Adrenal gland (tissue), 12 donors: Measurements from ENCODE around the gene ANAPC16. TPM values are rescaled to one million over a fixed set of nuclear protein-coding genes. Genes with fewer than 3 reads are reported as not detected.
"Not testable (repeated sequence)": the region's sequence is repeated elsewhere in the genome, so short reads cannot be mapped to it uniquely, and the experiment has no call there.

ENCODE experiments used
- DNase-seq, 7 donors: peaks; one replicate each; pipeline ENCODE4 v3.0.0-alpha.2; 2019 to 2020
- H3K27ac ChIP-seq, 5 donors: fragments of 200-600 bp; sonication (generic) in 4 of 5; 1 replicate in 3 of 5; 2 replicates in 2 of 5; pipeline versions ENCODE4 v1.5.1 to v1.8.0; 2016 to 2020; ENCODE audit warnings: mild to moderate bottlenecking in 1 of 5
- H3K27me3 ChIP-seq: fragments of 200-600 bp; 2 replicates; pipeline ENCODE4 v1.8.0; 2021
- H3K36me3 ChIP-seq, 2 donors: fragments of 200-600 bp; replicated peaks in 1 of 2; 1 replicate in 1 of 2; 2 replicates in 1 of 2; pipeline versions ENCODE4 v1.5.1 to v1.8.0; 2018 to 2022
- H3K4me1 ChIP-seq, 2 donors: fragments of 200-600 bp; replicated peaks in 1 of 2; 1 replicate in 1 of 2; 2 replicates in 1 of 2; pipeline versions ENCODE4 v1.5.1 to v1.8.0; 2018 to 2021
- H3K4me3 ChIP-seq, 4 donors: fragments of 200-600 bp; sonication (generic) in 3 of 4; one replicate each; pipeline ENCODE4 v1.5.1; 2016 to 2018
- H3K9me3 ChIP-seq, 3 donors: fragments of 200-600 bp; sonication (generic) in 1 of 3; replicated peaks in 1 of 3; 1 replicate in 2 of 3; 2 replicates in 1 of 3; pipeline versions ENCODE4 v1.5.1 to v1.8.0; 2016 to 2021
- POLR2A ChIP-seq, 2 donors: fragments of 450-650 bp; IDR thresholded peaks; one replicate each; pipeline ENCODE4 v1.6.1; 2017; ENCODE audit warnings: antibody characterized with exemption in 2 of 2, mild to moderate bottlenecking in 2 of 2, moderate library complexity in 1 of 2
- WGBS, 4 donors: extraction: QIAGEN DNeasy Blood & Tissue Kit in 2 of 4; methylation state at CpG; one replicate each; pipeline versions ENCODE4 v1.1.5 to v1.1.7; 2013 to 2017; 5-methylcytosine and 5-hydroxymethylcytosine counted together
- intact Hi-C, 2 donors: fragments of 100-400 bp; cut with DNase I; formaldehyde crosslinking; loops; one replicate each; pipeline versions ENCODE4 v1.14.1 to v1.15.0; 2022 to 2023
- polyA plus RNA-seq, 3 donors: library from polyadenylated mRNA; stranded (reverse); fragments of 200-250 nt in 2 of 3; fragments of 350-450 nt in 1 of 3; fragmentation: Illumina TruSeq in 1 of 3; extraction: RNeasy Lipid Tissue Mini Kit (QIAGEN cat#74804) in 1 of 3; gene quantifications; one replicate each; pipeline ENCODE4 v1.2.3, GENCODE V29; 2013 to 2014
- total RNA-seq, 9 donors: library from RNA; depleted of rRNA in 4 of 9; stranded (reverse); fragments of >200 nt in 4 of 9; fragments of 120-200 nt in 1 of 9; fragmentation: NEBNext Ultra II Directional in 1 of 9; extraction: Animal tissue kit (Norgen Biotek cat#: 25700) in 1 of 9; gene quantifications; one replicate each; pipeline versions ENCODE4 v1.1.0 to v1.2.4, GENCODE V29; 2013 to 2023
- TF ChIP-seq, protein P1 (sequence below), 6 experiments: fragments of 450-650 bp in 4 of 6; fragments of 200-600 bp in 2 of 6; sonication (generic) in 1 of 6; IDR thresholded peaks; 1 replicate in 5 of 6; 2 replicates in 1 of 6; pipeline versions ENCODE4 v1.5.1 to v1.8.0; 2016 to 2021; ENCODE audit warnings: antibody characterized with exemption in 6 of 6, mild to moderate bottlenecking in 2 of 6, moderate library complexity in 1 of 6
- donor health status: healthy with polysubstance abuse.
- donor health status: Bipolar disorder and iron deficiency.
- donor health status: DM: yes; HTN: yes; CAD: no.
- donor health status: DM: no; HTN: no; CAD: no.
- donor health status: DM: no; HTN: no; CAD: no.
- donor health status: DM: yes; HTN: yes; CAD: no.

The ANAPC16 gene
- total and polyA plus RNA-seq, 12 donors, result 69.1 to 186 (median 139) TPM

- Histone ChIP-seq H3K36me3 (peaks cover 0 to 29% of the 10 kb centered on the region in 2 donors), H3K4me3 (peak overlapping the region in 1 of 4 donors; percentile 26), H3K27ac (peak overlapping the region; percentile 62 to 90 (median 67)), H3K4me1 (peaks cover 21 to 71% of the 10 kb centered on the region in 2 donors), H3K9me3 (no peaks in the 10 kb centered on the region), H3K27me3 (no peaks in the 10 kb centered on the region)
- no peak for DNase-seq
- intact Hi-C loops, result loop anchor here in 1 of 2 donors (10.0 kb wide), 1 partner anchor 99 kb away; no protein-coding TSS in a partner anchor
- TF ChIP-seq, protein P1, sequence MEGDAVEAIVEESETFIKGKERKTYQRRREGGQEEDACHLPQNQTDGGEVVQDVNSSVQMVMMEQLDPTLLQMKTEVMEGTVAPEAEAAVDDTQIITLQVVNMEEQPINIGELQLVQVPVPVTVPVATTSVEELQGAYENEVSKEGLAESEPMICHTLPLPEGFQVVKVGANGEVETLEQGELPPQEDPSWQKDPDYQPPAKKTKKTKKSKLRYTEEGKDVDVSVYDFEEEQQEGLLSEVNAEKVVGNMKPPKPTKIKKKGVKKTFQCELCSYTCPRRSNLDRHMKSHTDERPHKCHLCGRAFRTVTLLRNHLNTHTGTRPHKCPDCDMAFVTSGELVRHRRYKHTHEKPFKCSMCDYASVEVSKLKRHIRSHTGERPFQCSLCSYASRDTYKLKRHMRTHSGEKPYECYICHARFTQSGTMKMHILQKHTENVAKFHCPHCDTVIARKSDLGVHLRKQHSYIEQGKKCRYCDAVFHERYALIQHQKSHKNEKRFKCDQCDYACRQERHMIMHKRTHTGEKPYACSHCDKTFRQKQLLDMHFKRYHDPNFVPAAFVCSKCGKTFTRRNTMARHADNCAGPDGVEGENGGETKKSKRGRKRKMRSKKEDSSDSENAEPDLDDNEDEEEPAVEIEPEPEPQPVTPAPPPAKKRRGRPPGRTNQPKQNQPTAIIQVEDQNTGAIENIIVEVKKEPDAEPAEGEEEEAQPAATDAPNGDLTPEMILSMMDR (IDR thresholded peaks at IDR 0.05), result no peak
- TF ChIP-seq POLR2A (IDR thresholded peaks at IDR 0.05), result no peak
- WGBS, 4 donors, result 40 to 48% (median 43%) methylated on average over 1 of the region's 1 CpG
These were observed 7.9 kb downstream of the ANAPC16 start for GRCh38 chr10:72223743-72224101.

- whole genome bisulfite sequencing, 4 donors, result 87 to 93% (median 90%) methylated on average over 6 of the region's 6 CpGs
- intact Hi-C loops, result loop anchor here in 1 of 2 donors (10.0 kb wide), 1 partner anchor 99 kb away; no protein-coding TSS in a partner anchor
- peak overlapping the region; percentile 62 to 90 (median 67) for H3K27ac ChIP-seq
- H3K27me3 ChIP-seq, H3K9me3 ChIP-seq, H3K4me3 ChIP-seq, DNase-seq: not testable (repeated sequence)
- peaks cover 25 to 71% of the 10 kb centered on the region in 2 donors for H3K4me1 ChIP-seq
- H3K36me3 ChIP-seq, result peaks cover 0 to 29% of the 10 kb centered on the region in 2 donors
These were observed 8.4 kb downstream of the ANAPC16 start for GRCh38 chr10:72224191-72224590.

GRCh38 chr10:72226418-72227027 is 10.7 kb downstream of the ANAPC16 start:
- H3K4me3 ChIP-seq, result no peak overlapping the region
- H3K27ac ChIP-seq, result peak overlapping the region in 4 of 5 donors; percentile 28 to 89 (median 63)
- peaks cover 20 to 79% of the 10 kb centered on the region in 2 donors for H3K4me1 ChIP-seq
- no peak for TF ChIP-seq POLR2A (IDR thresholded peaks at IDR 0.05)
- TF ChIP-seq, protein P1 (IDR thresholded peaks at IDR 0.05), result no peak
- intact Hi-C loops, result loop anchor here in 1 of 2 donors (10.0 kb wide), 1 partner anchor 102 kb away; no protein-coding TSS in a partner anchor
- no peaks in the 10 kb centered on the region for H3K27me3 ChIP-seq
- H3K9me3 ChIP-seq, result no peaks in the 10 kb centered on the region
- peaks cover 0 to 20% of the 10 kb centered on the region in 2 donors for H3K36me3 ChIP-seq
- no peak for DNase-seq
- WGBS, 4 donors, result 52 to 64% (median 55%) methylated on average over 6 of the region's 6 CpGs

DNA sequence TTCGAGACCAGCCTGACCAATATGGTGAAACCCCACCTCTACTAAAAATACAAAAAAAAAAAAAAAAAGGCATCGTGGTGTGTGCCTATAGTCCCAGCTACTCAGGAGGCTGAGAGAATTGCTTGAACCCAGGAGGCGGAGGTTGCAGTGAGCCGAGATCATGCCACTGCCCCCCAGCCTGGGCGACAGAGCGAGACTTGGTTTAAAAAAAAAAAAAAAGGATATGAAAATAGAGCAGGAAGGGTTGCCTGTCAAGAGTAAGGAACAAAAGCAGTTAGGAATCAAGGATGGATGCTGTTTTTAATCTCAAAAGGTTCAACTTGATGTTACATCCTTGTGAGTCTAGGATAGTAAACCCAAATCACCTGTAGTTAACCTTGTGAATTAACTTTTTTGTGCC is 12.0 kb downstream of the ANAPC16 start:
- no peaks in the 10 kb centered on the region for H3K9me3 ChIP-seq
- peaks cover 0 to 24% of the 10 kb centered on the region in 2 donors for H3K36me3 ChIP-seq
- peak overlapping the region; percentile 74 to 89 (median 80) for H3K27ac ChIP-seq
- no peaks in the 10 kb centered on the region for H3K27me3 ChIP-seq
- H3K4me3 ChIP-seq, result no peak overlapping the region
- intact Hi-C loops, result loop anchor here in 1 of 2 donors (10.0 kb wide), 1 partner anchor 103 kb away; no protein-coding TSS in a partner anchor
- WGBS, 4 donors, result 79 to 84% (median 79%) methylated on average over 6 of the region's 6 CpGs
- TF ChIP-seq POLR2A (IDR thresholded peaks at IDR 0.05), result no peak
- TF ChIP-seq, protein P1 (IDR thresholded peaks at IDR 0.05), result no peak
- peaks cover 20 to 75% of the 10 kb centered on the region in 2 donors for H3K4me1 ChIP-seq
- peak in 1 of 7 donors; percentile 11 for DNase-seq
